Measurements from ENCODE around the gene DENND1A. TPM values are rescaled to one million over a fixed set of nuclear protein-coding genes. Genes with fewer than 3 reads are reported as not detected.

The DENND1A gene
- total RNA-seq, 1 experiment from 2014 or later, result 42.5 TPM

GRCh38 chr9:123456011-123456410 lies 473.9 kb downstream of the DENND1A start:
- Mint-ChIP-seq H3K4me1 (ENCODE audit: insufficient read depth, unreplicated experiment) (no peaks in the 10 kb centered on the region), H3K9me3 (ENCODE audit: unreplicated experiment) (no peaks in the 10 kb centered on the region), H3K27ac (ENCODE audit: low read depth, unreplicated experiment) (no peak overlapping the region), H3K27me3 (ENCODE audit: insufficient read depth, unreplicated experiment) (no peaks in the 10 kb centered on the region), H3K36me3 (ENCODE audit: insufficient read depth, unreplicated experiment) (peaks cover 19% of the 10 kb centered on the region), H3K4me3 (ENCODE audit: unreplicated experiment) (no peak overlapping the region)
- no peak for DNase-seq (ENCODE audit: unreplicated experiment)
- CTCF ChIA-PET, result no interaction called here
- intact Hi-C loops (cut with micrococcal nuclease), result no loop called here
- no peak for TF ChIP-seq CTCF (IDR thresholded peaks at IDR 0.05; ENCODE audit: unreplicated experiment)
- POLR2A ChIA-PET, result no interaction called here
- BruUV-seq (replicated peaks), result no TSS peak

GRCh38 chr9:123455187-123455586 lies 474.7 kb downstream of the DENND1A start:
- H3K4me1 Mint-ChIP-seq (ENCODE audit: insufficient read depth, unreplicated experiment), result no peaks in the 10 kb centered on the region
- intact Hi-C loops (cut with micrococcal nuclease), result no loop called here
- POLR2A ChIA-PET, result no interaction called here
- H3K36me3 Mint-ChIP-seq (ENCODE audit: insufficient read depth, unreplicated experiment), result peaks cover 24% of the 10 kb centered on the region
- no peaks in the 10 kb centered on the region for H3K9me3 Mint-ChIP-seq (ENCODE audit: unreplicated experiment)
- H3K4me3 Mint-ChIP-seq (ENCODE audit: unreplicated experiment), result no peak overlapping the region
- DNase-seq (ENCODE audit: unreplicated experiment), result no peak
- no peak for TF ChIP-seq CTCF (IDR thresholded peaks at IDR 0.05; ENCODE audit: unreplicated experiment)
- no peak overlapping the region for H3K27ac Mint-ChIP-seq (ENCODE audit: low read depth, unreplicated experiment)
- no TSS peak for BruUV-seq (replicated peaks)
- H3K27me3 Mint-ChIP-seq (ENCODE audit: insufficient read depth, unreplicated experiment), result no peaks in the 10 kb centered on the region
- CTCF ChIA-PET, result no interaction called here

- TF ChIP-seq CTCF (IDR thresholded peaks at IDR 0.05; ENCODE audit: unreplicated experiment), result no peak
- Mint-ChIP-seq H3K4me1 (ENCODE audit: insufficient read depth, unreplicated experiment) (no peaks in the 10 kb centered on the region), H3K9me3 (ENCODE audit: unreplicated experiment) (no peaks in the 10 kb centered on the region), H3K36me3 (ENCODE audit: insufficient read depth, unreplicated experiment) (peaks cover 24% of the 10 kb centered on the region), H3K27ac (ENCODE audit: low read depth, unreplicated experiment) (no peak overlapping the region), H3K4me3 (ENCODE audit: unreplicated experiment) (no peak overlapping the region), H3K27me3 (ENCODE audit: insufficient read depth, unreplicated experiment) (no peaks in the 10 kb centered on the region)
- ChIA-PET POLR2A (no interaction called here), CTCF (interaction anchor here (0.6 kb wide), 1 partner anchor 397 kb away, joined by 4 read pairs; no protein-coding TSS in a partner anchor)
- intact Hi-C loops (cut with micrococcal nuclease), result no loop called here
- no TSS peak for BruUV-seq (replicated peaks)
- no peak for DNase-seq (ENCODE audit: unreplicated experiment)
Measured at GRCh38 chr9:123454361-123454760, 475.6 kb downstream of the DENND1A start.

- CTCF ChIA-PET, result interaction anchor here (0.6 kb wide), 1 partner anchor 396 kb away, joined by 4 read pairs; no protein-coding TSS in a partner anchor
- no TSS peak for BruUV-seq (replicated peaks)
- DNase-seq (ENCODE audit: unreplicated experiment), result no peak
- Mint-ChIP-seq H3K36me3 (ENCODE audit: insufficient read depth, unreplicated experiment) (peaks cover 24% of the 10 kb centered on the region), H3K27me3 (ENCODE audit: insufficient read depth, unreplicated experiment) (no peaks in the 10 kb centered on the region), H3K27ac (ENCODE audit: low read depth, unreplicated experiment) (no peak overlapping the region), H3K9me3 (ENCODE audit: unreplicated experiment) (no peaks in the 10 kb centered on the region), H3K4me3 (ENCODE audit: unreplicated experiment) (no peak overlapping the region), H3K4me1 (ENCODE audit: insufficient read depth, unreplicated experiment) (no peaks in the 10 kb centered on the region)
- intact Hi-C loops (cut with micrococcal nuclease), result no loop called here
- POLR2A ChIA-PET, result no interaction called here
- no peak for TF ChIP-seq CTCF (IDR thresholded peaks at IDR 0.05; ENCODE audit: unreplicated experiment)
Measured at GRCh38 chr9:123453831-123454321, 476.1 kb downstream of the DENND1A start.
